SK-MEL-5 (cell line): ENCODE results near the gene ITGA7. TPM values are rescaled to one million over a fixed set of nuclear protein-coding genes. Genes with fewer than 3 reads are reported as not detected.

Experiments
- DNase-seq: peaks from one replicate; pipeline ENCODE4 v3.0.0-alpha.2; 2016; ENCODE audit warnings: low read depth, low spot score
- in situ Hi-C: cut with HindIII; loops from 2 replicates; pipeline ENCODE4 v1.10.0; 2016; ENCODE audit warnings: low sequenced_read_pairs, high pct_unique_total_duplicates, low pct_unique_long_range_greater_than_20kb
- total RNA-seq: library from RNA; depleted of rRNA; stranded (reverse); fragments of >200 nt; shearing (Covaris generic); gene quantifications from 2 replicates; pipeline ENCODE4 v1.2.3, GENCODE V29; 2014

ITGA7 gene
- total RNA-seq, 1 experiment from 2014 or later: 60.5 TPM

GRCh38 chr12:55695349-55695748 lies 12.4 kb downstream of the ITGA7 start:
- no peak for DNase-seq
- in situ Hi-C loops: no loop called here

- DNase-seq: no peak
- in situ Hi-C loops: no loop called here
Measured at GRCh38 chr12:55694651-55695050, 13.1 kb downstream of the ITGA7 start.

GRCh38 chr12:55694188-55694515 lies 13.6 kb downstream of the ITGA7 start:
- in situ Hi-C loops: no loop called here
- no peak for DNase-seq

GRCh38 chr12:55693323-55694187 lies 14.1 kb downstream of the ITGA7 start:
- in situ Hi-C loops: no loop called here
- DNase-seq: no peak

- DNase-seq: no peak
- in situ Hi-C loops: no loop called here
Measured at GRCh38 chr12:55692631-55693322, 14.9 kb downstream of the ITGA7 start.

GRCh38 chr12:55688716-55689655 lies 18.7 kb downstream of the ITGA7 start:
- in situ Hi-C loops: no loop called here
- DNase-seq: no peak

- no peak for DNase-seq
- in situ Hi-C loops: no loop called here
Measured at GRCh38 chr12:55687746-55688145, 20.0 kb downstream of the ITGA7 start.

- in situ Hi-C loops: no loop called here
- no peak for DNase-seq
Measured at GRCh38 chr12:55686366-55687010, 21.2 kb downstream of the ITGA7 start.

- DNase-seq: no peak
- in situ Hi-C loops: no loop called here
Measured at GRCh38 chr12:55685671-55686070, 22.0 kb downstream of the ITGA7 start.

GRCh38 chr12:55684761-55685370 lies 22.8 kb downstream of the ITGA7 start:
- in situ Hi-C loops: no loop called here
- no peak for DNase-seq

- in situ Hi-C loops: no loop called here
- DNase-seq: no peak
Measured at GRCh38 chr12:55683676-55684075, 24.0 kb downstream of the ITGA7 start.

- in situ Hi-C loops: no loop called here
Measured at GRCh38 chr12:55682087-55682796, 25.5 kb downstream of the ITGA7 start.

GRCh38 chr12:55681142-55682077 lies 26.3 kb downstream of the ITGA7 start:
- in situ Hi-C loops: no loop called here
- DNase-seq: peak; percentile 83

More at GRCh38 chr12:55682087-55682796, 25.5 kb downstream of the ITGA7 start:
- DNase-seq: no peak

- in situ Hi-C loops: no loop called here
- no peak for DNase-seq
Measured at GRCh38 chr12:55679691-55680090, 28.0 kb downstream of the ITGA7 start.

- in situ Hi-C loops: no loop called here
- DNase-seq: no peak
Measured at GRCh38 chr12:55676707-55677106, 31.0 kb downstream of the ITGA7 start.

GRCh38 chr12:55675666-55676065 lies 32.0 kb downstream of the ITGA7 start:
- in situ Hi-C loops: no loop called here
- DNase-seq: no peak
